ENCODE measurements around the gene HRCT1. TPM values are rescaled to one million over a fixed set of nuclear protein-coding genes. Genes with fewer than 3 reads are reported as not detected.
A peak's percentile ranks its signal among the peaks of the same experiment; 100 is the strongest.

HRCT1 gene
- total RNA-seq, 1 experiment from 2014 or later: not detected

- ChIA-PET CTCF (interaction anchor here (0.5 to 2.1 kb wide), 10 partner anchors 9 to 1047 kb away, joined by 3 to 34 read pairs (median 4); partner anchors contain the start of gene SPAAR), POLR2A (ENCODE audit: low non-redundant PET) (no interaction called here)
- DNase-seq (ENCODE audit: low spot score): peak; percentile 96
- TF ChIP-seq CTCF (conservative IDR thresholded peaks at IDR 0.05; ENCODE audit: low read depth, low read length): peak; percentile 88
- TF ChIP-seq EZH2 (IDR thresholded peaks at IDR 0.05; ENCODE audit: borderline replicate concordance, low read depth, low read length, poor library complexity, severe bottlenecking): no peak
- no TSS peak for BruUV-seq (replicated peaks)
- H3K4me1 ChIP-seq (ENCODE audit: insufficient read depth, low read length, poor library complexity, severe bottlenecking): peaks cover 5% of the 10 kb centered on the region
- H3K36me3 ChIP-seq (ENCODE audit: insufficient read depth, low read length, poor library complexity, severe bottlenecking): no peaks in the 10 kb centered on the region
- intact Hi-C loops (cut with micrococcal nuclease; ENCODE audit: unreplicated experiment): loop anchor here (5.0 kb wide), 1 partner anchor 43 kb away; no protein-coding TSS in a partner anchor
- no peak overlapping the region for H3K27ac ChIP-seq (ENCODE audit: low read depth, low read length, poor library complexity, severe bottlenecking)
- H3K27me3 ChIP-seq (replicated peaks; ENCODE audit: insufficient read depth, low read depth, low read length, poor library complexity): no peaks in the 10 kb centered on the region
- no peaks in the 10 kb centered on the region for H3K9me3 ChIP-seq (ENCODE audit: low read depth, low read length, poor library complexity, severe bottlenecking)
- H3K4me3 ChIP-seq (ENCODE audit: low read depth, low read length, poor library complexity, severe bottlenecking): peak overlapping the region; percentile 30
Observed at GRCh38 chr9:35945341-35946018, 39.5 kb downstream of the HRCT1 start.

GRCh38 chr9:35948451-35948850 is 42.4 kb downstream of the HRCT1 start:
- CTCF ChIA-PET: no interaction called here
- H3K27ac ChIP-seq (ENCODE audit: low read depth, low read length, poor library complexity, severe bottlenecking): no peak overlapping the region

GRCh38 chr9:35948901-35949318 is 42.9 kb downstream of the HRCT1 start:
- Histone ChIP-seq H3K27ac (ENCODE audit: low read depth, low read length, poor library complexity, severe bottlenecking) (no peak overlapping the region), H3K4me3 (ENCODE audit: low read depth, low read length, poor library complexity, severe bottlenecking) (no peak overlapping the region), H3K36me3 (ENCODE audit: insufficient read depth, low read length, poor library complexity, severe bottlenecking) (no peaks in the 10 kb centered on the region), H3K27me3 (replicated peaks; ENCODE audit: insufficient read depth, low read depth, low read length, poor library complexity) (peaks cover 16% of the 10 kb centered on the region), H3K4me1 (ENCODE audit: insufficient read depth, low read length, poor library complexity, severe bottlenecking) (peaks cover 5% of the 10 kb centered on the region), H3K9me3 (ENCODE audit: low read depth, low read length, poor library complexity, severe bottlenecking) (no peaks in the 10 kb centered on the region)
- BruUV-seq (replicated peaks): no TSS peak
- POLR2A ChIA-PET (ENCODE audit: low non-redundant PET): no interaction called here
- no peak for DNase-seq (ENCODE audit: low spot score)
- CTCF ChIA-PET: no interaction called here
- intact Hi-C loops (cut with micrococcal nuclease; ENCODE audit: unreplicated experiment): loop anchor here (5.0 kb wide), 1 partner anchor 47 kb away; no protein-coding TSS in a partner anchor
- TF ChIP-seq EZH2 (IDR thresholded peaks at IDR 0.05; ENCODE audit: borderline replicate concordance, low read depth, low read length, poor library complexity, severe bottlenecking) (no peak), CTCF (conservative IDR thresholded peaks at IDR 0.05; ENCODE audit: low read depth, low read length) (no peak)

More at GRCh38 chr9:35948451-35948850, 42.4 kb downstream of the HRCT1 start:
- H3K9me3 ChIP-seq (ENCODE audit: low read depth, low read length, poor library complexity, severe bottlenecking): no peaks in the 10 kb centered on the region
- H3K27me3 ChIP-seq (replicated peaks; ENCODE audit: insufficient read depth, low read depth, low read length, poor library complexity): peaks cover 12% of the 10 kb centered on the region
- no peak for TF ChIP-seq CTCF (conservative IDR thresholded peaks at IDR 0.05; ENCODE audit: low read depth, low read length)
- TF ChIP-seq EZH2 (IDR thresholded peaks at IDR 0.05; ENCODE audit: borderline replicate concordance, low read depth, low read length, poor library complexity, severe bottlenecking): no peak
- POLR2A ChIA-PET (ENCODE audit: low non-redundant PET): no interaction called here
- no TSS peak for BruUV-seq (replicated peaks)
- no peaks in the 10 kb centered on the region for H3K36me3 ChIP-seq (ENCODE audit: insufficient read depth, low read length, poor library complexity, severe bottlenecking)
- no peak overlapping the region for H3K4me3 ChIP-seq (ENCODE audit: low read depth, low read length, poor library complexity, severe bottlenecking)
- H3K4me1 ChIP-seq (ENCODE audit: insufficient read depth, low read length, poor library complexity, severe bottlenecking): peaks cover 5% of the 10 kb centered on the region
- intact Hi-C loops (cut with micrococcal nuclease; ENCODE audit: unreplicated experiment): loop anchor here (5.0 kb wide), 1 partner anchor 46 kb away; no protein-coding TSS in a partner anchor
- DNase-seq (ENCODE audit: low spot score): no peak
